Mesenchymal stem cell (in vitro differentiated cells and primary cell): ENCODE results near the gene ODR4.
"Not testable (repeated sequence)": the region's sequence is repeated elsewhere in the genome, so short reads cannot be mapped to it uniquely, and the experiment has no call there.

Source experiments
- DNase-seq: peaks from one replicate; pipeline ENCODE4 v3.0.0-alpha.2; 2013
- H2AFZ ChIP-seq: one replicate; pipeline ENCODE4 v1.6.1; 2013; ENCODE audit warnings: low read depth, mild to moderate bottlenecking, control low read depth, inconsistent platforms, low read length, moderate library complexity
- H2AK5ac ChIP-seq: 2 replicates; pipeline ENCODE4 v1.6.1; 2013; ENCODE audit warnings: low read length, moderate library complexity, mild to moderate bottlenecking, inconsistent platforms; ENCODE audit not compliant: severe bottlenecking
- H2BK120ac ChIP-seq: one replicate; pipeline ENCODE4 v1.6.1; 2013; ENCODE audit warnings: low read depth, mild to moderate bottlenecking, inconsistent platforms, low read length, moderate library complexity
- H2BK12ac ChIP-seq, 2 experiments: one replicate each; pipeline ENCODE4 v1.6.1; 2013; ENCODE audit warnings: inconsistent platforms in 2 of 2, low read length in 2 of 2, mild to moderate bottlenecking in 2 of 2, moderate library complexity in 2 of 2, control low read depth in 1 of 2
- H2BK15ac ChIP-seq: one replicate; pipeline ENCODE4 v1.6.1; 2013; ENCODE audit warnings: mild to moderate bottlenecking, low read depth, inconsistent platforms; ENCODE audit not compliant: poor library complexity, severe bottlenecking
- H2BK5ac ChIP-seq: 2 replicates; pipeline ENCODE4 v1.6.1; 2013; ENCODE audit warnings: low read depth, mild to moderate bottlenecking, low read length, control low read depth, inconsistent platforms; ENCODE audit not compliant: poor library complexity, severe bottlenecking
- H3K14ac ChIP-seq, 2 experiments: one replicate each; pipeline ENCODE4 v1.6.1; 2013; ENCODE audit warnings: inconsistent platforms in 2 of 2, low read length in 2 of 2, control low read depth in 1 of 2, mild to moderate bottlenecking in 1 of 2, moderate library complexity in 1 of 2
- H3K18ac ChIP-seq, 2 experiments: one replicate each; pipeline ENCODE4 v1.6.1; 2013; ENCODE audit warnings: inconsistent platforms in 2 of 2, low read length in 2 of 2, control low read depth in 1 of 2, low read depth in 1 of 2, mild to moderate bottlenecking in 1 of 2
- H3K23ac ChIP-seq, 2 experiments: one replicate each; pipeline ENCODE4 v1.6.1; 2013; ENCODE audit warnings: inconsistent platforms in 2 of 2, low read length in 2 of 2, mild to moderate bottlenecking in 2 of 2, moderate library complexity in 2 of 2, control low read depth in 1 of 2
- H3K27ac ChIP-seq: 2 replicates; pipeline ENCODE4 v1.5.1; 2013; ENCODE audit warnings: mild to moderate bottlenecking, moderate library complexity, low read length, control low read depth, inconsistent platforms; ENCODE audit not compliant: poor library complexity, severe bottlenecking
- H3K27me3 ChIP-seq, 2 experiments: 2 replicates each; pipeline versions ENCODE4 v1.6.1 to v1.7.0; 2013; ENCODE audit warnings: low read length in 2 of 2, mild to moderate bottlenecking in 2 of 2, moderate library complexity in 2 of 2, control low read depth in 1 of 2, inconsistent platforms in 1 of 2; ENCODE audit not compliant: control insufficient read depth in 1 of 2, insufficient read depth in 1 of 2
- H3K36me3 ChIP-seq, 2 experiments: 2 replicates each; pipeline versions ENCODE4 v1.6.1 to v1.7.0; 2013; ENCODE audit warnings: low read length in 2 of 2, control low read depth in 1 of 2, inconsistent platforms in 1 of 2, low read depth in 1 of 2, mild to moderate bottlenecking in 1 of 2; ENCODE audit not compliant: insufficient read depth in 2 of 2, control insufficient read depth in 1 of 2
- H3K4ac ChIP-seq, 2 experiments: one replicate each; pipeline ENCODE4 v1.6.1; 2013; ENCODE audit warnings: inconsistent platforms in 2 of 2, low read length in 2 of 2, mild to moderate bottlenecking in 2 of 2, moderate library complexity in 2 of 2, control low read depth in 1 of 2, low read depth in 1 of 2
- H3K4me1 ChIP-seq: 2 replicates; pipeline ENCODE4 v1.6.1; 2013; ENCODE audit warnings: low read depth, low read length, control low read depth; ENCODE audit not compliant: control insufficient read depth, insufficient read depth
- H3K4me2 ChIP-seq: 2 replicates; pipeline ENCODE4 v1.6.1; 2013; ENCODE audit warnings: low read length, mild to moderate bottlenecking, inconsistent platforms; ENCODE audit not compliant: poor library complexity, severe bottlenecking
- H3K4me3 ChIP-seq, 2 experiments: 2 replicates each; pipeline versions ENCODE4 v1.5.1 to v1.7.0; 2013; ENCODE audit warnings: low read length in 2 of 2, mild to moderate bottlenecking in 2 of 2, control low read depth in 1 of 2, low read depth in 1 of 2; ENCODE audit not compliant: insufficient read depth in 1 of 2
- H3K79me1 ChIP-seq: replicated peaks from 2 replicates; pipeline ENCODE4 v1.6.1; 2013; ENCODE audit warnings: mild to moderate bottlenecking, control low read depth, low read length, inconsistent platforms; ENCODE audit not compliant: poor library complexity, severe bottlenecking
- H3K9ac ChIP-seq: 2 replicates; pipeline ENCODE4 v1.7.0; 2013; ENCODE audit warnings: mild to moderate bottlenecking, low read length, moderate library complexity
- H3K9me3 ChIP-seq: 2 replicates; pipeline ENCODE4 v1.7.0; 2013; ENCODE audit warnings: mild to moderate bottlenecking, low read length; ENCODE audit not compliant: control insufficient read depth
- H4K8ac ChIP-seq: one replicate; pipeline ENCODE4 v1.6.1; 2013; ENCODE audit warnings: inconsistent platforms, mild to moderate bottlenecking, low read length, moderate library complexity
- H4K91ac ChIP-seq: one replicate; pipeline ENCODE4 v1.6.1; 2013; ENCODE audit warnings: mild to moderate bottlenecking, low read length, inconsistent platforms
- WGBS: methylation state at CpG from one replicate; pipeline ENCODE4 v1.1.7; 2013; ENCODE audit warnings: mixed read lengths; 5-methylcytosine and 5-hydroxymethylcytosine counted together

The ODR4 gene

DNA sequence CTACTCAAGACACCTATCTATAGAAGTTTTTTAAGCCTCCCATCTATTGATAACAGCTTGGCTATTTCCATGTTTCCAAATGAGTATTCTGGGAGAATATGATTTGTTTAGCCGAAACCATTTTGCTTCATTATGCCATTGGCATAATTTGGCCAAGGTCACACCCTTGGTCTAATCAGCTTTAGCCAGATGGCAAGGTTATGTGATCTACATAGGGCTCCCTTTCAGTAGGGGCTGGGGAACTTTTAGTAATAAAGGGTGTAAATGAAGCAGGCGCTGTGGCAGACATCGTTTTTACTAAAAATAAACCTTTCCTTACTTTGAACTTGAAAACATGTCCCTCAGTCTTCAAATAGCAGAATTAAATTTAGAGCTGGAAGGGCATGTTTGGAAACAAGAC, 88.3 kb downstream of the ODR4 start:
- Histone ChIP-seq H3K27ac (no peak overlapping the region), H2AFZ (no peak overlapping the region), H3K27me3 (no peaks in the 10 kb centered on the region), H3K4ac (no peak overlapping the region), H2BK12ac (no peak overlapping the region), H3K4me1 (no peaks in the 10 kb centered on the region), H3K79me1 (no peaks in the 10 kb centered on the region), H3K9ac (no peak overlapping the region), H3K18ac (no peak overlapping the region), H2BK5ac (no peak overlapping the region), H3K4me3 (no peak overlapping the region), H2BK15ac (no peak overlapping the region), H3K23ac (no peak overlapping the region), H3K9me3 (no peaks in the 10 kb centered on the region), H2AK5ac (no peak overlapping the region), H3K14ac (no peak overlapping the region), H3K36me3 (no peaks in the 10 kb centered on the region), H4K8ac (no peak overlapping the region), H2BK120ac (no peak overlapping the region), H4K91ac (no peak overlapping the region), H3K4me2 (no peak overlapping the region)
- no peak for DNase-seq
- 100% methylated on average over 1 of the region's 3 CpGs for WGBS

DNA sequence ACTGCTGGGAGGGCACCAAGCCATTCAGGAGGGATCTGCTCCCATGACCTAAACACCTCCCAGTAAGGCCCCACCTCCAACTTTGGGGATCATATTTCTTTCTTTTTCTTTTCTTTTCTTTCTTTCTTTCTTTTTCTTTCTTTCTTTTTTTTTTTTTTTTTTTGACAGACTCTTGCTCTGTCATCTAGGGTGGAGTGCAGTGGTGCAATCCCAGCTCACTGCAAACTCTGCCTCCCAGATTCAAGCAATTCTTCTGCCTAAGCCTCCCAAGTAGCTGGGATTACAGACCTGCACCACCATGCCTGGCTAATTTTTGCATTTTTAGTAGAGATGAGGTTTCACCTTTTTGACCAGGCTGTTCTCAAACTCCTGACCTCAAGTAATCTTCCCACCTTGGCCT, 89.9 kb downstream of the ODR4 start:
- not testable (repeated sequence) for H3K18ac ChIP-seq, H2BK5ac ChIP-seq

DNA sequence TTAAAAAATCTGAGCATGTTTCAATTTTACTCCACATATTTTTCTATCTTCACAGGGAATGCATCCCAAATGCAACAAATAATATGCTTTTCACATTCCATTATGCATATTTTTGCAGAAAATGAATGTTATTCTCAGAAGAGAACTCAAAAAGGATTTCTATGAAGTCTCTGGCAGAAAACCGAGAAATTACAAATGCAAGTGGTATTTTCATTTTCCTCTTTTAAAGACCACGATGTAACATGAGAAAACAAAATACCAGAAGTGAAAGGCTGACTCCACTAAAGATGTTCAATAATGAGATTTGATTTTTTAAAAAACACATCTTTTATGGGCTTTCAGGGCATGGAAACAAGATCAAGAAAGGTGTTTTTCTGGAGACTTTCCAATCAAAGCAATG, 90.3 kb downstream of the ODR4 start:
- H3K4ac ChIP-seq: no peak overlapping the region
- H3K36me3 ChIP-seq: no peaks in the 10 kb centered on the region
- no peak overlapping the region for H3K9ac ChIP-seq
- no peak overlapping the region for H2BK12ac ChIP-seq
- H3K4me1 ChIP-seq: no peaks in the 10 kb centered on the region
- no peak overlapping the region for H2BK5ac ChIP-seq
- no peak overlapping the region for H2AFZ ChIP-seq
- H2BK15ac ChIP-seq: no peak overlapping the region
- H2AK5ac ChIP-seq: no peak overlapping the region
- no peak overlapping the region for H3K4me3 ChIP-seq
- DNase-seq: no peak
- WGBS: 100% methylated on average over 1 of the region's 2 CpGs
- no peaks in the 10 kb centered on the region for H3K79me1 ChIP-seq
- no peaks in the 10 kb centered on the region for H3K9me3 ChIP-seq
- no peak overlapping the region for H3K23ac ChIP-seq
- H3K18ac ChIP-seq: no peak overlapping the region
- no peak overlapping the region for H4K91ac ChIP-seq
- no peak overlapping the region for H3K4me2 ChIP-seq
- H3K14ac ChIP-seq: no peak overlapping the region
- H3K27ac ChIP-seq: no peak overlapping the region
- H2BK120ac ChIP-seq: no peak overlapping the region
- no peaks in the 10 kb centered on the region for H3K27me3 ChIP-seq
- H4K8ac ChIP-seq: no peak overlapping the region

More for the DNA sequence above, 89.9 kb downstream of the ODR4 start:
- H3K9ac ChIP-seq, H3K4ac ChIP-seq, H3K27ac ChIP-seq, H3K79me1 ChIP-seq, H4K91ac ChIP-seq, H3K14ac ChIP-seq, H3K4me2 ChIP-seq, H3K9me3 ChIP-seq, H2BK120ac ChIP-seq, H3K27me3 ChIP-seq, H2AK5ac ChIP-seq, H2BK12ac ChIP-seq, H3K23ac ChIP-seq, H2AFZ ChIP-seq, H3K36me3 ChIP-seq, H2BK15ac ChIP-seq, H3K4me3 ChIP-seq, H4K8ac ChIP-seq, DNase-seq, H3K4me1 ChIP-seq: not testable (repeated sequence)
